Neuronal stem cell (in vitro differentiated cells): Measurements from ENCODE around the gene CEP192.
A peak's percentile ranks its signal among the peaks of the same experiment; 100 is the strongest.

Source experiments
- DNase-seq: peaks from one replicate; pipeline ENCODE4 v3.0.0-alpha.2; 2013; ENCODE audit warnings: low spot score
- H2AFZ ChIP-seq: one replicate; pipeline ENCODE4 v1.6.1; 2013; ENCODE audit warnings: mild to moderate bottlenecking, low read length, inconsistent platforms
- H2AK5ac ChIP-seq: 2 replicates; pipeline ENCODE4 v1.6.1; 2013; ENCODE audit warnings: low read depth, mild to moderate bottlenecking, inconsistent platforms, low read length, moderate library complexity, mixed read lengths
- H2BK120ac ChIP-seq: 2 replicates; pipeline ENCODE4 v1.6.1; 2013; ENCODE audit warnings: low read depth, mild to moderate bottlenecking, inconsistent platforms, low read length, moderate library complexity, mixed read lengths
- H2BK12ac ChIP-seq: one replicate; pipeline ENCODE4 v1.6.1; 2013; ENCODE audit warnings: low read length, inconsistent platforms
- H2BK15ac ChIP-seq: 2 replicates; pipeline ENCODE4 v1.6.1; 2013; ENCODE audit warnings: mild to moderate bottlenecking, low read length, inconsistent platforms, mixed read lengths
- H2BK5ac ChIP-seq: one replicate; pipeline ENCODE4 v1.6.1; 2013; ENCODE audit warnings: inconsistent platforms, mild to moderate bottlenecking, low read length, moderate library complexity
- H3K14ac ChIP-seq: one replicate; pipeline ENCODE4 v1.6.1; 2013; ENCODE audit warnings: low read length, inconsistent platforms
- H3K18ac ChIP-seq: 2 replicates; pipeline ENCODE4 v1.6.1; 2013; ENCODE audit warnings: low read length, inconsistent platforms
- H3K23ac ChIP-seq: 2 replicates; pipeline ENCODE4 v1.6.1; 2013; ENCODE audit warnings: low read depth, mild to moderate bottlenecking, mixed read lengths, low read length, inconsistent platforms; ENCODE audit not compliant: poor library complexity
- H3K27ac ChIP-seq: replicated peaks from 3 replicates; pipeline ENCODE4 v1.5.1; 2013; ENCODE audit warnings: low read length, inconsistent platforms
- H3K27me3 ChIP-seq, 3 experiments: 2 replicates each; pipeline ENCODE4 v1.6.1; 2013; ENCODE audit warnings: low read length in 3 of 3, mild to moderate bottlenecking in 2 of 3, inconsistent platforms in 1 of 3, low read depth in 1 of 3, mixed read lengths in 1 of 3, moderate library complexity in 1 of 3; ENCODE audit not compliant: control insufficient read depth in 3 of 3, insufficient read depth in 3 of 3
- H3K36me3 ChIP-seq, 2 donors: replicated peaks in 1 of 2; 2 replicates each; pipeline ENCODE4 v1.6.1; 2013; ENCODE audit warnings: low read length in 2 of 2; ENCODE audit not compliant: control insufficient read depth in 2 of 2, insufficient read depth in 2 of 2
- H3K4ac ChIP-seq: 2 replicates; pipeline ENCODE4 v1.6.1; 2013; ENCODE audit warnings: inconsistent platforms, mild to moderate bottlenecking, low read length, moderate library complexity
- H3K4me1 ChIP-seq, 2 donors: 1 replicate in 1 of 2; 2 replicates in 1 of 2; pipeline ENCODE4 v1.6.1; 2013; ENCODE audit warnings: low read length in 2 of 2, low read depth in 1 of 2; ENCODE audit not compliant: control insufficient read depth in 2 of 2, insufficient read depth in 1 of 2
- H3K4me2 ChIP-seq: one replicate; pipeline ENCODE4 v1.6.1; 2013; ENCODE audit warnings: mild to moderate bottlenecking, low read length, inconsistent platforms; ENCODE audit not compliant: insufficient read depth, poor library complexity, severe bottlenecking
- H3K4me3 ChIP-seq, 2 donors: 2 replicates each; pipeline ENCODE4 v1.5.1; 2013; ENCODE audit warnings: low read length in 2 of 2, mild to moderate bottlenecking in 2 of 2, inconsistent platforms in 1 of 2, moderate library complexity in 1 of 2
- H3K79me1 ChIP-seq: one replicate; pipeline ENCODE4 v1.6.1; 2013; ENCODE audit warnings: low read depth, mild to moderate bottlenecking, inconsistent platforms, low read length, moderate library complexity
- H3K9ac ChIP-seq: one replicate; pipeline ENCODE4 v1.6.1; 2013; ENCODE audit warnings: mild to moderate bottlenecking, low read depth, low read length, inconsistent platforms; ENCODE audit not compliant: poor library complexity
- H3K9me3 ChIP-seq, 2 donors: replicated peaks in 1 of 2; 2 replicates each; pipeline versions ENCODE3 to v1.6.1; 2013; ENCODE audit warnings: low read length in 2 of 2, mild to moderate bottlenecking in 2 of 2, inconsistent platforms in 1 of 2, low read depth in 1 of 2, mixed read lengths in 1 of 2, moderate library complexity in 1 of 2; ENCODE audit not compliant: control insufficient read depth in 2 of 2, insufficient read depth in 1 of 2
- H4K8ac ChIP-seq: one replicate; pipeline ENCODE4 v1.6.1; 2013; ENCODE audit warnings: low read depth, mild to moderate bottlenecking, inconsistent platforms, low read length, moderate library complexity
- H4K91ac ChIP-seq: one replicate; pipeline ENCODE4 v1.6.1; 2013; ENCODE audit warnings: low read length, low read depth, mild to moderate bottlenecking, inconsistent platforms; ENCODE audit not compliant: poor library complexity
- WGBS, 2 donors: extraction: QIAGEN DNeasy Blood & Tissue Kit; methylation state at CpG; one replicate each; pipeline ENCODE4 v1.1.7; 2013; ENCODE audit warnings: missing lambda C conversion rate in 2 of 2, mixed read lengths in 1 of 2; ENCODE audit not compliant: insufficient read length in 2 of 2, insufficient replicate concordance in 1 of 2; ENCODE audit errors: extremely low coverage in 2 of 2; 5-methylcytosine and 5-hydroxymethylcytosine counted together

CEP192 gene

DNA sequence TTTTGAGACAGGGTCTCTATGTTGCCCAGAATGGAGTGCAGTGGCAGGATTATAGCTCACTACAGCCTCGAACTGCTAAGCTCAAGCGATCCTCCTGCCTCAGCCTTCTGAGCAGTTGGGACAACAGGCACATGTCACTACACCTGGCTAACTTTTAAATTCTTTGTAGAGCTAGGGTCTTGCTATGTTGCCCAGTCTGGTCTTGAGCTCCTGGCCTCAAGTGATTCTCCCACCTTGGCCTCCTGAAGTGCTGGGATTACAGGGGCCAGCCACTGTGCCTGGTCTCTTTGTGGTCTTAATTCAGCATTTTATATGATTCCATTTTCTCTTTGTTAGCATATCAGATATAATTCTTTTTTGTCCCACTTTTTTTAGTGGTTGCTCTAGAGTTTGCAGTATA, 34.1 kb downstream of the CEP192 start:
- Histone ChIP-seq H3K36me3 (peaks cover 2 to 92% of the 10 kb centered on the region in 2 donors), H2BK12ac (no peak overlapping the region)
- WGBS, 2 donors, result no CpG with 5 or more reads among the region's 2 CpGs

DNA sequence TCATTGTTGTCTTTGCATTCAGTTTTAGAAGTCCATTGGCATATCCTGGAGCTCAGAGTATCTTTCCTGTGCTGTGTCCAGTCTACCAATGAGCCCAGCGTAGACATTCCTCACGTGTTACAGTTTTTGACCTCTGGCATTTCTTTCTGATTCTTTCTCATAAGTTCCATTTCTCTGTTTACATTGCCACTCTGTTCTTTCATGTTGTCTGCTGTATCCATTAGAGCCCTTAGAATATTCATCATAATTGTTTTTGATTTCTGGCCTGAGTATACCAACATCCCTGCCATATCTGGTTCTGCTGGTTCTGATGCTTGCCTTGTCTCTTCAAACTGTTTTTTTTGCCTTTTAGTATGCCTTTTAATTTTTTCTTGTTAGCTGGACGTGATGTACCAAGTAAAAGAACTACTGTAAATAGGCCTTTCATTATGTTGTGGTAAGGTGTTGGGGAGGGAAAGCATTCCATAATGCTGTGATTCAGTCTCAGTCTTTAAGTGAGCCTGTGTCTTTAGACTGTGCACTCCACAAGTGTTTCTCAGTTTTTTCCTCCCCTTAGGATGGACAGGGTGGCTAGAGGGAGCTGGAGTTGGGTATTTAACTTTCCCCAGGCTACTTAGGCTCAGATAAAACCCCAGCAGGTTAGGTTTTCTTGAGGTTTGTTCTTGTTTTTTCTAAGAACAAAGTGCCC, 35.6 kb downstream of the CEP192 start:
- Histone ChIP-seq H3K4me3 (no peak overlapping the region), H3K4ac (no peak overlapping the region), H2BK120ac (no peak overlapping the region), H4K8ac (no peak overlapping the region), H3K18ac (no peak overlapping the region), H3K4me1 (no peaks in the 10 kb centered on the region), H3K27me3 (no peaks in the 10 kb centered on the region), H3K14ac (no peak overlapping the region), H4K91ac (no peak overlapping the region), H3K27ac (no peak overlapping the region), H3K23ac (no peak overlapping the region), H3K4me2 (no peak overlapping the region), H2BK15ac (no peak overlapping the region), H3K9me3 (peaks cover 0 to 12% of the 10 kb centered on the region in 2 donors), H3K79me1 (no peaks in the 10 kb centered on the region), H2AK5ac (no peak overlapping the region), H2BK5ac (no peak overlapping the region), H2AFZ (no peak overlapping the region), H2BK12ac (no peak overlapping the region), H3K36me3 (peaks cover 2 to 90% of the 10 kb centered on the region in 2 donors), H3K9ac (no peak overlapping the region)
- no CpG with 5 or more reads among the region's 3 CpGs for WGBS, 2 donors
- no peak for DNase-seq

More for the DNA sequence above, 34.1 kb downstream of the CEP192 start:
- no peak overlapping the region for H3K27ac ChIP-seq
- DNase-seq, result no peak
- no peak overlapping the region for H2AK5ac ChIP-seq
- H3K9me3 ChIP-seq, result peaks cover 0 to 12% of the 10 kb centered on the region in 2 donors
- H3K4me1 ChIP-seq, result no peaks in the 10 kb centered on the region
- no peak overlapping the region for H3K4me2 ChIP-seq
- no peaks in the 10 kb centered on the region for H3K27me3 ChIP-seq
- no peak overlapping the region for H2BK120ac ChIP-seq
- H2BK5ac ChIP-seq, result no peak overlapping the region
- H4K91ac ChIP-seq, result no peak overlapping the region
- no peak overlapping the region for H3K23ac ChIP-seq
- no peaks in the 10 kb centered on the region for H3K79me1 ChIP-seq
- no peak overlapping the region for H3K4me3 ChIP-seq
- no peak overlapping the region for H3K14ac ChIP-seq
- H2AFZ ChIP-seq, result no peak overlapping the region
- H2BK15ac ChIP-seq, result no peak overlapping the region
- H3K18ac ChIP-seq, result no peak overlapping the region
- no peak overlapping the region for H3K9ac ChIP-seq
- peak overlapping the region; percentile 17 for H4K8ac ChIP-seq
- H3K4ac ChIP-seq, result no peak overlapping the region

DNA sequence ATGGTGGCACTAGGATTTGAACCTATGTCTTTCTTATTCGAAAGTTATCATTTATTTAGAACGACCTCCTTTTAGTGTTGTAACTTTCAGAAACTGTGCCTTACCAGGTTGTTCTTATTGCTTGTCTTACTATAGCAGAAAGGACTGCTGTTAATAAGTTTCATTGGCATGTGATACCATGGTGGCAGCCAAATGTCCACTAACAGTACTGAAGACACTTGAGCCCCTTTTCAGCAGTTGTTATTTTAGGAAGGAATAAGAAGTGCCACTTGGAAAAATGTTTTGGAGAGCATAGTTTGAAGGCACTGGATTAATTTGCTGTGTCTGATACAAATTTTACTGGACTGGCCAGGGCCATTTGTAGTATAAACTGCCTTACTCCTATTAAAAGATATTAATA, 37.7 kb downstream of the CEP192 start:
- Histone ChIP-seq H3K27ac (no peak overlapping the region), H3K36me3 (peaks cover 7 to 91% of the 10 kb centered on the region in 2 donors), H4K91ac (no peak overlapping the region), H2AK5ac (no peak overlapping the region), H3K14ac (no peak overlapping the region), H3K23ac (no peak overlapping the region), H2BK15ac (no peak overlapping the region), H3K4me3 (no peak overlapping the region), H4K8ac (no peak overlapping the region), H3K4me1 (no peaks in the 10 kb centered on the region), H3K4ac (no peak overlapping the region), H2AFZ (no peak overlapping the region), H2BK12ac (no peak overlapping the region), H2BK5ac (no peak overlapping the region), H3K4me2 (no peak overlapping the region), H2BK120ac (no peak overlapping the region), H3K27me3 (no peaks in the 10 kb centered on the region), H3K9ac (no peak overlapping the region), H3K9me3 (no peaks in the 10 kb centered on the region), H3K79me1 (no peaks in the 10 kb centered on the region), H3K18ac (no peak overlapping the region)
- DNase-seq, result no peak
- no CpG with 5 or more reads among the region's 2 CpGs for WGBS, 2 donors

DNA sequence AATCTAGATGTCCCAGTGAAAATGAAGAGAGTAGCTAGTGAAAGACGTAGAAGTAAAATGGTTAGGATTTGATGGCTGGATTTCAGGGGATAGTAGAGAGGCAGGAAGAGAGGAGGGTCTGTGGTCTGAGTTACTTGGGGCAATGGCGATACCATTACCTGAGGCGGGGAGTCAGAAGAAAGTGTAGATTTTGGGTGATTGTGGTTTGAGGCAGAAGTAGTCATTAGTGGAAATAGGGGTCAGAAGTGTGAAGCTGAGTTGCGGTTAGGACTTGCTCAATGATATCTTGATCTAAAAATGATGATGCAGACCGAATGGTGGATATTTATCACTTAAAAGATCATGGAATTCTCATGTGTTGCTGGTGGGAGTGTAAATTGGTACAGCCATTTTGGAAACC, 41.0 kb downstream of the CEP192 start:
- H4K91ac ChIP-seq, result no peak overlapping the region
- H3K27ac ChIP-seq, result no peak overlapping the region
- no peak overlapping the region for H3K14ac ChIP-seq
- no peak overlapping the region for H3K23ac ChIP-seq
- WGBS, 2 donors, result 100% methylated on average over 1 of the region's 5 CpGs; no CpG with 5 or more reads in 1 of the 2 donors
- no peak overlapping the region for H3K9ac ChIP-seq
- H3K79me1 ChIP-seq, result no peaks in the 10 kb centered on the region
- H3K18ac ChIP-seq, result no peak overlapping the region
- H3K4me1 ChIP-seq, result no peaks in the 10 kb centered on the region
- H3K36me3 ChIP-seq, result peaks cover 5 to 92% of the 10 kb centered on the region in 2 donors
- H3K4me3 ChIP-seq, result no peak overlapping the region
- no peak for DNase-seq
- no peak overlapping the region for H2AK5ac ChIP-seq
- no peak overlapping the region for H2BK120ac ChIP-seq
- no peak overlapping the region for H2BK5ac ChIP-seq
- no peaks in the 10 kb centered on the region for H3K27me3 ChIP-seq
- no peak overlapping the region for H2AFZ ChIP-seq
- no peak overlapping the region for H3K4ac ChIP-seq
- no peak overlapping the region for H2BK12ac ChIP-seq
- H4K8ac ChIP-seq, result no peak overlapping the region
- H3K9me3 ChIP-seq, result no peaks in the 10 kb centered on the region
- H2BK15ac ChIP-seq, result no peak overlapping the region
- no peak overlapping the region for H3K4me2 ChIP-seq
